A549 (cell line): Measurements from ENCODE around the gene IL23R. TPM values are rescaled to one million over a fixed set of nuclear protein-coding genes. Genes with fewer than 3 reads are reported as not detected.

Experiments used
- ATAC-seq, 2 experiments: fragments of 200-7000 bp in 1 of 2; fragments of >200 bp in 1 of 2; cut with Nextera tagmentation in 1 of 2; cut with Tn5 transposase in 1 of 2; 3 replicates each; pipeline versions ENCODE4 v1.8.0 to v1.9.1; 2018 to 2020; ENCODE audit warnings: mild to moderate bottlenecking in 1 of 2, moderate library complexity in 1 of 2
- CTCF ChIA-PET: fragments of 300-600 bp; sonication (Branson Sonifier 250); formaldehyde crosslinking; extraction: SDS; loops from one replicate; lab custom pipeline; 2021; ENCODE audit warnings: antibody characterized with exemption, inconsistent platforms; lab: Yijun Ruan, JAX
- POLR2A ChIA-PET: fragments of 350-600 bp; formaldehyde crosslinking; extraction: SDS; loops from one replicate; lab custom pipeline; 2021; ENCODE audit warnings: antibody characterized with exemption, inconsistent platforms; lab: Yijun Ruan, JAX
- DNase-seq, 2 experiments: peaks; one replicate each; pipeline versions ENCODE4 v3.0.0 to v3.0.0-alpha.2; 2011 to 2016; ENCODE audit warnings: low read depth in 1 of 2, low spot score in 1 of 2
- FAIRE-seq: peaks from 2 replicates; lab custom pipeline; 2011; peaks lifted over from hg19 to GRCh38; lab: Jason Lieb, UNC
- H3K27ac ChIP-seq, 2 experiments: fragments of >200 bp; sonication (Bioruptor Twin); formaldehyde crosslinking; 3 replicates each; pipeline ENCODE4 v1.5.1; 2016 to 2017
- H3K4me1 ChIP-seq: fragments of >200 bp; sonication (Bioruptor Twin); formaldehyde crosslinking; 3 replicates; pipeline ENCODE4 v1.6.1; 2016
- H3K4me2 ChIP-seq: fragments of >200 bp; sonication (Bioruptor Twin); formaldehyde crosslinking; 3 replicates; pipeline ENCODE4 v1.6.1; 2016
- H3K4me3 ChIP-seq: fragments of >200 bp; sonication (Bioruptor Twin); formaldehyde crosslinking; 3 replicates; pipeline ENCODE4 v1.5.1; 2016
- H3K9me3 ChIP-seq: fragments of >200 bp; sonication (Bioruptor Twin); formaldehyde crosslinking; 3 replicates; pipeline ENCODE4 v1.6.1; 2016
- ATOH8 ChIP-seq: fragments of 250-450 bp; sonication (Bioruptor Pico); IDR thresholded peaks from 2 replicates; pipeline ENCODE4 v1.5.0; 2020; ENCODE audit warnings: low read depth, mild to moderate bottlenecking, moderate library complexity
- BHLHE40 ChIP-seq: IDR thresholded peaks from 2 replicates; pipeline ENCODE4 v1.6.1; 2012; ENCODE audit warnings: low read depth, low read length, inconsistent platforms
- CBX2 ChIP-seq: fragments of 200-600 bp; sonication (generic); IDR thresholded peaks from 2 replicates; pipeline ENCODE4 v1.6.1; 2016; ENCODE audit warnings: low read depth, mild to moderate bottlenecking, borderline replicate concordance
- CBX8 ChIP-seq: fragments of 200-600 bp; sonication (generic); IDR thresholded peaks from 2 replicates; pipeline ENCODE4 v1.6.1; 2016
- CHD2 ChIP-seq: fragments of 150-350 bp; IDR thresholded peaks from 2 replicates; pipeline ENCODE4 v1.6.1; 2014; ENCODE audit warnings: low read length; ENCODE audit not compliant: partially characterized antibody
- CTCF ChIP-seq: fragments of >200 bp; sonication (Bioruptor Twin); formaldehyde crosslinking; IDR thresholded peaks from 3 replicates; pipeline ENCODE4 v1.5.1; 2016
- E2F6 ChIP-seq: IDR thresholded peaks from 2 replicates; pipeline ENCODE4 v1.6.1; 2012; ENCODE audit warnings: low read depth, borderline replicate concordance
- ELK1 ChIP-seq: fragments of 150-350 bp; IDR thresholded peaks from 2 replicates; pipeline ENCODE4 v1.6.1; 2014; ENCODE audit warnings: low read depth, mild to moderate bottlenecking, low read length
- EP300 ChIP-seq, 2 experiments: fragments of >200 bp; sonication (Bioruptor Twin); formaldehyde crosslinking; IDR thresholded peaks; 2 replicates in 1 of 2; 3 replicates in 1 of 2; pipeline ENCODE4 v1.6.1; 2016 to 2017
- ESRRA ChIP-seq: fragments of 150-350 bp; IDR thresholded peaks from 2 replicates; pipeline ENCODE4 v1.6.1; 2014; ENCODE audit warnings: mild to moderate bottlenecking, low read length, borderline replicate concordance
- FOSB ChIP-seq: fragments of 250-450 bp; sonication (Bioruptor Pico); IDR thresholded peaks from 2 replicates; pipeline ENCODE4 v1.5.0; 2020; ENCODE audit warnings: mild to moderate bottlenecking, moderate library complexity
- GATA3 ChIP-seq: IDR thresholded peaks from 2 replicates; pipeline ENCODE4 v1.6.1; 2012; ENCODE audit warnings: borderline replicate concordance
- HDAC2 ChIP-seq: fragments of 200-600 bp; sonication (generic); IDR thresholded peaks from 2 replicates; pipeline ENCODE4 v1.6.1; 2016
- HMGXB4 ChIP-seq: fragments of 250-450 bp; sonication (Bioruptor Pico); IDR thresholded peaks from 2 replicates; pipeline ENCODE4 v1.5.0; 2021; ENCODE audit warnings: mild to moderate bottlenecking, moderate library complexity, borderline replicate concordance
- HOXB13 ChIP-seq: fragments of 250-450 bp; sonication (Bioruptor Pico); IDR thresholded peaks from 2 replicates; pipeline ENCODE4 v1.5.0; 2020; ENCODE audit warnings: low read depth, mild to moderate bottlenecking, moderate library complexity
- HOXB5 ChIP-seq: fragments of 250-450 bp; sonication (Bioruptor Pico); IDR thresholded peaks from 2 replicates; pipeline ENCODE4 v1.5.0; 2020; ENCODE audit warnings: mild to moderate bottlenecking, moderate library complexity
- JUN ChIP-seq, 2 experiments: fragments of >200 bp; sonication (Bioruptor Twin); formaldehyde crosslinking; IDR thresholded peaks; 2 replicates in 1 of 2; 3 replicates in 1 of 2; pipeline ENCODE4 v1.6.1; 2016 to 2017
- JUNB ChIP-seq: fragments of >200 bp; sonication (Bioruptor Twin); formaldehyde crosslinking; IDR thresholded peaks from 2 replicates; pipeline ENCODE4 v1.6.1; 2016
- KDM5A ChIP-seq: fragments of 200-600 bp; sonication (generic); IDR thresholded peaks from 2 replicates; pipeline ENCODE4 v1.6.1; 2016; ENCODE audit warnings: antibody characterized with exemption, mild to moderate bottlenecking
- MAFK ChIP-seq: fragments of 450-650 bp; IDR thresholded peaks from 2 replicates; pipeline ENCODE4 v1.6.1; 2014; ENCODE audit not compliant: partially characterized antibody
- MAX ChIP-seq: IDR thresholded peaks from 2 replicates; pipeline ENCODE4 v1.6.1; 2012
- MYC ChIP-seq: IDR thresholded peaks from 2 replicates; pipeline ENCODE4 v1.6.1; 2012; ENCODE audit warnings: mild to moderate bottlenecking, inconsistent platforms, low read length, improper control_type of control experiment, borderline replicate concordance
- NR3C1 ChIP-seq: fragments of >200 bp; sonication (Bioruptor Twin); formaldehyde crosslinking; IDR thresholded peaks from 3 replicates; pipeline ENCODE4 v1.6.1; 2017
- PHF8 ChIP-seq: fragments of 200-600 bp; sonication (generic); IDR thresholded peaks from 2 replicates; pipeline ENCODE4 v1.6.1; 2016; ENCODE audit warnings: low read depth, mild to moderate bottlenecking, antibody characterized with exemption, moderate library complexity, borderline replicate concordance
- RARB ChIP-seq: fragments of 250-450 bp; sonication (Bioruptor Pico); IDR thresholded peaks from 2 replicates; pipeline ENCODE4 v1.8.0; 2021; ENCODE audit warnings: mild to moderate bottlenecking, moderate library complexity
- RNF2 ChIP-seq: fragments of 200-600 bp; sonication (generic); IDR thresholded peaks from 2 replicates; pipeline ENCODE4 v1.6.1; 2016; ENCODE audit warnings: low read depth, mild to moderate bottlenecking, antibody characterized with exemption, moderate library complexity, borderline replicate concordance
- TFCP2L1 ChIP-seq: fragments of 250-450 bp; sonication (Bioruptor Pico); IDR thresholded peaks from 2 replicates; pipeline ENCODE4 v1.5.0; 2021; ENCODE audit warnings: mild to moderate bottlenecking
- ZC3H11A ChIP-seq: fragments of 450-650 bp; IDR thresholded peaks from 2 replicates; pipeline ENCODE4 v1.6.1; 2014; ENCODE audit warnings: antibody characterized with exemption, mild to moderate bottlenecking
- ZNF302 ChIP-seq: fragments of 250-450 bp; sonication (Bioruptor Pico); IDR thresholded peaks from 2 replicates; pipeline ENCODE4 v1.9.0; 2021; ENCODE audit warnings: inconsistent platforms, mild to moderate bottlenecking, moderate library complexity
- ZSCAN20 ChIP-seq: fragments of 250-450 bp; sonication (Bioruptor Pico); IDR thresholded peaks from 2 replicates; pipeline ENCODE4 v1.8.0; 2022; ENCODE audit warnings: mild to moderate bottlenecking, moderate library complexity
- WGBS: methylation state at CpG from one replicate; pipeline ENCODE4 v1.1.6; 2017; ENCODE audit errors: missing lambda C conversion rate; 5-methylcytosine and 5-hydroxymethylcytosine counted together
- polyA plus RNA-seq, 4 experiments: library from polyadenylated mRNA; depleted of rRNA in 3 of 4; stranded (reverse); fragments of >200 nt; fragmentation: RNase III in 1 of 4; extraction: RNeasy Plus Mini Kit Qiagen cat#74134 plus additional on column Dnase treatment in 1 of 4; gene quantifications; 2 replicates in 3 of 4; 3 replicates in 1 of 4; pipeline ENCODE4 v1.2.3, GENCODE V29; 2011 to 2017

Gene IL23R
- polyA plus RNA-seq, 2 of the 4 experiments (the other 2 are of a cell fraction) = not detected

GRCh38 chr1:67200755-67201154 is 34.5 kb downstream of the IL23R start:
- Histone ChIP-seq H3K4me1 (no peaks in the 10 kb centered on the region), H3K27ac (no peak overlapping the region)
- CTCF ChIA-PET = no interaction called here
- no peak for FAIRE-seq
- TF ChIP-seq HOXB5 (CRISPR knock-in tag) (no peak), MAFK (peak; percentile 65), BHLHE40 (no peak), TFCP2L1 (CRISPR knock-in tag) (no peak)
- TF ChIP-seq, all 56 proteins: peak for 1
- no peak overlapping the region for H3K4me2 ChIP-seq
- ATAC-seq (no peak), DNase-seq (no peak)
- H3K9me3 ChIP-seq = no peaks in the 10 kb centered on the region
- WGBS = 79% methylated on average over 3 of the region's 3 CpGs
- POLR2A ChIA-PET = no interaction called here
- H3K4me3 ChIP-seq = no peak overlapping the region

- no peaks in the 10 kb centered on the region for H3K9me3 ChIP-seq
- no peak for FAIRE-seq
- H3K27ac ChIP-seq = no peak overlapping the region
- WGBS = 78% methylated on average over 1 of the region's 1 CpG
- H3K4me1 ChIP-seq = no peaks in the 10 kb centered on the region
- no peak for ATAC-seq
- no peak overlapping the region for H3K4me3 ChIP-seq
- no peak for DNase-seq
- ChIA-PET POLR2A (no interaction called here), CTCF (interaction anchor here (1.1 kb wide), 1 partner anchor 301 kb away, joined by 3 read pairs; no protein-coding TSS in a partner anchor)
- H3K4me2 ChIP-seq = no peak overlapping the region
- TF ChIP-seq MAX (no peak), CHD2 (no peak), EP300 (IDR thresholded peaks at IDR 0.05) (no peak), BHLHE40 (no peak), ATOH8 (CRISPR knock-in tag) (no peak), FOSB (CRISPR knock-in tag) (no peak), ZNF302 (no peak), CBX2 (no peak), ZC3H11A (no peak), RARB (CRISPR knock-in tag) (no peak), RNF2 (no peak), PHF8 (no peak), NR3C1 (no peak), HDAC2 (no peak)
Measured at GRCh38 chr1:67201891-67202290, 35.6 kb downstream of the IL23R start.

GRCh38 chr1:67204298-67204980 is 38.2 kb downstream of the IL23R start:
- no peak overlapping the region for H3K27ac ChIP-seq
- TF ChIP-seq CBX8 (no peak), KDM5A (no peak), E2F6 (no peak), CTCF (no peak), ZSCAN20 (CRISPR knock-in tag) (no peak), CHD2 (no peak), HMGXB4 (CRISPR knock-in tag) (no peak), JUN (IDR thresholded peaks at IDR 0.05) (no peak), HOXB13 (no peak), JUNB (no peak), MYC (no peak), ELK1 (no peak), MAFK (no peak), GATA3 (no peak), ESRRA (no peak), NR3C1 (no peak), ZC3H11A (no peak)

More at GRCh38 chr1:67204298-67204980, 38.2 kb downstream of the IL23R start:
- no peak for FAIRE-seq
- no peak for ATAC-seq
- WGBS = 85% methylated on average over 7 of the region's 8 CpGs
- CTCF ChIA-PET = no interaction called here
- Histone ChIP-seq H3K4me2 (no peak overlapping the region), H3K9me3 (no peaks in the 10 kb centered on the region), H3K4me1 (no peaks in the 10 kb centered on the region), H3K4me3 (no peak overlapping the region)
- POLR2A ChIA-PET = no interaction called here
- no peak for DNase-seq
